ENCODE results near the gene ABCA6.

DNA sequence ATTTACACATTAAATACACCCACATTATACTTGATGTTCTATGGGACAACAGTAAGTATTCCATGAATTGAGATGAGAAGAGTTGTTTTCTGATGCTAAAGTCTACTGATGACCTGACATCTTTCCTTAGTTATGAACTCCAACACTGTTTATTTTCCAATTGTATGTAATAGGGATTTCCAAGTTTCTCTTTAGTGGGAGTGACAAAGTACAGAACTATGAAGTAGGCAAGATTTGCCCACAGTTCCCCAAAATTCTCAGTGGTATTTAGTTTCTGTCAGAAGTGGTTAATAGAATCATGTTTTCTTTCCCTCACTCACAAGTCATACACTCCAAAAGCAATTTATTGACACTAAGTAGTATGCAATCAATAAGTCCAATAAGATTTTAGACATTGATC lies 22.5 kb upstream of the ABCA6 start:
- no peak for TF ChIP-seq CTCF (IDR thresholded peaks at IDR 0.05 in 2 of 3, conservative IDR thresholded peaks at IDR 0.05 in 1 of 3; ENCODE audit: insufficient read depth in 2 of 3, low read depth in 1 of 3, low read length in 3 of 3)
- no peak for TF ChIP-seq EZH2 (IDR thresholded peaks at IDR 0.05; ENCODE audit: borderline replicate concordance, low read depth, low read length)
- no peak for TF ChIP-seq BMI1 (IDR thresholded peaks at IDR 0.05; ENCODE audit: low read length)
- no peak for TF ChIP-seq SAFB (IDR thresholded peaks at IDR 0.05; ENCODE audit: borderline replicate concordance, low read depth, low read length)
- TF ChIP-seq POLR2G (IDR thresholded peaks at IDR 0.05; ENCODE audit: low read depth, low read length) = no peak
- TF ChIP-seq RBM34 (IDR thresholded peaks at IDR 0.05; ENCODE audit: borderline replicate concordance, insufficient read depth, low read length) = no peak
- TF ChIP-seq RCOR1 (IDR thresholded peaks at IDR 0.05; ENCODE audit: borderline replicate concordance in 1 of 2, low read depth in 2 of 2, low read length in 2 of 2) = no peak

All from K562 (cell line).